ENCODE data around the gene TGM5. TPM values are rescaled to one million over a fixed set of nuclear protein-coding genes. Genes with fewer than 3 reads are reported as not detected.
A peak's percentile ranks its signal among the peaks of the same experiment; 100 is the strongest.
"Not testable (repeated sequence)": the region's sequence is repeated elsewhere in the genome, so short reads cannot be mapped to it uniquely, and the experiment has no call there.

TGM5 gene
- total RNA-seq, 1 experiment from 2014 or later, result not detected

DNA sequence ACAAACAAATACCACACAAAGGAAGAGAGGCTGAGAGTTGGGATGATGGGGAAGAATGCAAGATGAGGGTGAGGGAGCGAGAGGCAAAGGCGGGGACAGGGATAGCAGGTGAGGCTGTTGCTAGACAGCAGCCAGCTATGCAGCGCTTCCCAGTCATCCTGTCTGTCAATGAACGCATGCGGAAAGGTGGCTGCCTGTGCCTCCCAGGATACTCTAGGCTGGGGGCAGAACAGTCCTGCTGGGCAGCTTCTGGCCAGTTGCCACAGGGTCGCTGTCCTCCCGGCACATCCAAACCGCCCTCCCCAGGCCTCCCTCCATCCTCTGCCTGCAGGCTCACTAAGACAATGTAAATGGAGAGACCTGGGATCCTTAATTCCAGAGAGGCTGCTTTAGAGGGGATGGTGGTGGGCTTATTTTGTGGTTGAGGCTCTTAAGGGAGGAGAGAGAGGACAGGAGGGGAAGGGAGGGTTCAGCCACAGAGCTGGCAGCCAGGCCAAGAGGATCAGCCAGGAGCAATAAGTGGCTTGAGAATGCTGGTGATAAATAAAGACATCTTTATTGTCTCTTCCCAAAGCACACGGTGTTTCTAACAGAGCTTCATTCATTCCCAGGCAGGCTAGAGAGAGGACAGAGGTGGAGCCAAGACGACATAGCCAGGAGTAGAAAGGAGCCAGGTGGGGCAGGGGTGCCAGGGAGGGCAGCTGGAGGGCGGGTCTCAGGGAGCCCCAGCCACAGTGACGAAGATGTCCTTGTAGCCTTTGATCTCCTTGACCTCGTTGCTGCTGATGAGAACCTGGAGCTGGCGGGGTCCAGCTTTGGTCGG lies 9.2 kb upstream of the TGM5 start:
- DNase-seq (ENCODE audit: low spot score), result no peak

DNA sequence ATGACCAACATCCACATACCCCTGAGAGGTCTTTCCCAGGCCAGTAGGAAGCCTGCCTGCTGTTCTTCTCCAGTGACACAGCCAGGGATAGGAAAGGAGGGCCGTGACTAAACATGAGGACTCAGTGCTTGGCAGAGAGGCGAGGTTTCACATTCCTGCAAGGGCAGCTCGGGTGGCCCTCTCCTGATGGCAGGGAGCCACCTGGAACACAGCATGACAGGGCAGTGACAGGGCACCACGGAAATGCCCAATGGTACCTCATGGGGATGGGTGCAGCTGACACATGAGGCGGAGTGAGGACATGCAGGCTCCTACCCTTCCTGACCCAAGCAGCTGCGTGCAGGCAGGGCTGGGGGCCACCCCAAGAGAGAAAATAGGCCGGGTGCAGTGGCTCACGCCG lies 7.4 kb upstream of the TGM5 start:
- peak; percentile 49 for DNase-seq (ENCODE audit: low spot score)

DNA sequence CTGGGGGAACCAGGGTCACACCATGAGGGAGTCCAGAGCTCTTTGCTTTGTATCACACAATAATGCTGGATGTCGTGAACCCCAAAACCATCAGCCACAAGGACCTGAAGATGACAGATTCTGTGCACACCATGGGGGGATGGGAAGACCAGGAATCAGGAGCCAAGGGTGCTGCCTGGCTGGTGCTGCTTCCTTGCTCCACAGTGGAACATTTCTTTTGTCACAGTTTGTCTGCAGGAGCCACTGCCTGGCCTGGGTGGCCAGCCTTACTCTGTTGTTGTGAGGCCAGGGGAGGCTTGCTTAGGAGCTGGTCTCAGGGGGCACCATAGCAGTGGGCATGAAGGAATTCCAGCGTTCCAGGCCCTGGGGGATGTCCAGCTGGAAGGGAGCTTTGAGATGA lies 6.5 kb upstream of the TGM5 start:
- DNase-seq (ENCODE audit: low spot score), result no peak

DNA sequence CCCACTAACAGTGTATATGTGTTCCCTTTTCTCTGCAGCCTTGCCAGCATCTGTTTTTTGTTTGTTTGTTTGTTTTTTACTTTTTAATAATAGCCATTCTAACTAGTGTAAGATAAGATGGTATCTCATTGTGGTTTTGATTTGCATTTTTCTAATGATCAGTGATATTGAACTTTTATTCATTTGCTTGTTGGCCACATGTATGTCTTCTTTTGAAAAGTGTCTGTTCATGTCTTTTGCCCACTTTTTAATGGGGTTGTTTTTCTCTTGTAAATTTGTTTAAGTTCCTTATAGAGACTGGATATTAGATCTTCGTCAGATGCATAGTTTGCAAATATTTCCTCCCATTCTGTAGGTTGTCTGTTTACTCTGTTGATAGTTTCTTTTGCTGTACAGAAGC lies 5.2 kb upstream of the TGM5 start:
- DNase-seq (ENCODE audit: low spot score), result not testable (repeated sequence)

DNA sequence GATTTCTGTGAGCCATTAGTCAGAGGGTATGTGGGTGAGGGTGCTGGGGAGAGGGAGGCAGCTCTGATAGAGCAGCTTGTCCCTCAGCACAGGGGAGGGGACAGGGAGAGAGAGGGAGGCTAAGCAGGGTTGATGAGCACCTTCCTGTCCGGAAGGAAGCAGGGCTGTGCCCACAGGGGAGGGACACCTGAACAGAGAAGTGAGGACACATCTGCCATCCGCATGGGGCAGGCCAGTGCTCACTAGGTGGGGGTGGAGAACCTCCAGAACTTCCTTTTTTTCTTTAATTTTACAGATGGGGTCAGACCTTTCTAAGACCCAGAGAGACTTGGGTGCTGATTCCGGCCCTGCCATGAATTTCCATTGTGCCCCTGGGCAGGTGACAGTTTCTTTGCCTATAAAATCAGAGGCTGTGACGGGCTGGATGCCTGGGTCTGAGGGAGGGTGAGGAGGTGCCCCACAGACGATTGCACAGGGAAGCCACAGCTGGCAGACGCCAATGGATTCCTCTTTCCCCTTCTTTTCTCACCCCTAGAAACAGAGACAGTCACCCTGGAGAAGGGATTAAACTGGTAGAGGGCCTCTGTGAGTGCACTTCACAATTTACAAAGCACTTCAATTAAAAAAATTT lies 4.1 kb upstream of the TGM5 start:
- DNase-seq (ENCODE audit: low spot score), result no peak

DNA sequence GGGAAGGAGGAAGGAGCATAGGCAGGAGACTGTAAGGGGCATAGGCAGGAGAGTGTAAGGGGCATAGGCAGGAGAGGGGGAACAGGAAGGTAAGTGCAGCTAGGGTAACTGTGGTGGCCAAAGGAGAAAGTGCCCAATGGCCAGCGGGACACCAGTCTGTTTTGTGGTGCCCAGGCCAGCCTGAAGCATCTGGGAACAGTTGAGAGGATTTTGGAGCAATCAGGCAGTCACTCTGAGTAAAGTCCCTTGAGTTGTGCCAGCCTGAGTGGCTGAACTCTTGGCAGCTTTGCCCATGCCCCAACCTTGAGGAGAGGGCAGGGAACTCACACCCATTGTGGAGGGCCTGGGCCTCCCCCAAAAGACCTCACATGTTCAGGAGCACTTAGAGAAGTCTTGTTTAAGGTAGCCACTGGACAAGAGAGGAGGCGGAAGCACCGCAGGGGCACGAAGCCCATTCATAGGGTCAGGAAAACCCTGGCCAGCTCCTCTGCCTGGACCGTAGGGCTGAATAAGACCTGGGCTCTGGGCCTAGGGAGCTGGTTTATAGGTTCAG lies 3.5 kb upstream of the TGM5 start:
- no peak for DNase-seq (ENCODE audit: low spot score)

DNA sequence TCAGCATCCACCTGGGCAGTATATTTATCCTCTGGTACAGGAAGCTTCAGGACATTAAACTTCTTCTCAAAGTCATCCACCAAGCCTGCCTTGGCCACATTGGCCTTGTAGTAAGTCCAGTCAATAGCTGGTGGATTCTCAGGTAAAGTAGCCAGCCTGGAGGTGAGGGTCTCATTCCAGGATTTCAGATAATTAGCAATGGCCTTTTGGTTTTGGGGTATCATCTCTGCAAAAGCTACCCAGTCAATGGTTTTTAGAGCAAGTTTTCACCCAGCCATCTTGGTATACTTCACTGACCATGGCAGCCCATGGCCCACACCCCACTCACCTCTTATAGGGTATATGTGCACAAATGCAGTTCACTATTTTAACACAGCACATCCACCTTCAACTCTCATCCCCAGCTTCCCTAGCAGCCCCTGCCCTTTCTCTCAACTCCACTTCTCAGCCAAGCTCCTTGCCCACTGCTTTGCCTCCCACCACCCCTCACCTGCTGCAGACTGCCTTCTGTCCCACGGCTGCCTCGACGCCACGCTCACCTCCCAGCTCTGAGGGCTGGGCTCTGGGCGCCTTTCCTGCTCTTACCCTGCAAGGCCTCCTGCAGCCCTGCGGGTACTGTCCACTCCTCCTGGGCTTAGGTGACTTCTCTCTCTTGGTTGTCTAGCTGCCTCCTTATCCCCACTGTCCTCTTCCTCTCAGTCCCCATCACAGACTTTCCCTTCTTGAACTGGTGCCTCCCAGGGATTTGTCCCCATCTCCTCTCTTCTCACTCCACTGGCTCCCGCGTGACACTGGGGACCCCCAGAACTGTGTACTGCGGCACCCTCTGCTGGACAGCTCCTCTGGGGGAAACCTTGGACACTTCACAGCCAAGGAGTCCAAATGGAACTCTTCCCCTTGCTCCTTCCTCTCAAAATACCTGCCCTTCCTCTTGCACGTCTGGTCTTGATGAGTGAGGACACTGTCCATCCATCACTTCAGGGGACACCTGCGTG lies 1.7 kb upstream of the TGM5 start:
- no peak for DNase-seq (ENCODE audit: low spot score)

DNA sequence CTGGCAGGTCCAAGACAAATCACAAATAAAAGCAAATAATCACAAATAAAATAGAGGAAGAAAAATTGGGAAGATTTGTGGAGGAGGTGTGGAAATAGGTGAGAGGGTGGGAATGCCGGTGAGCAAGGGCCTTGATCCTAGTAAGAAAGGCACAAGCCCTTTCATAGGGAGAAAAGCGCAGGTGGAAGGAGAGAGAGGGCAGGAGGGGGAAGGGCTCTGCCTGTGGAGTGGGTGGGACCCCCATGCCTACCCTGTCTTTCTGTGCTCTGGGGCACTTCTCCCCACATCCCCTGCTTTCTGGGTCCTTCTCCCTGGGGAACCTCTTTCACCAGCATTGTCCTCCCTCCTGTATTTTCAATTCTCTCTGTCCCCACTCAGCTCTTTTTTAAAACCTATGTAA lies 711 bp upstream of the TGM5 start:
- DNase-seq (ENCODE audit: low spot score), result no peak

DNA sequence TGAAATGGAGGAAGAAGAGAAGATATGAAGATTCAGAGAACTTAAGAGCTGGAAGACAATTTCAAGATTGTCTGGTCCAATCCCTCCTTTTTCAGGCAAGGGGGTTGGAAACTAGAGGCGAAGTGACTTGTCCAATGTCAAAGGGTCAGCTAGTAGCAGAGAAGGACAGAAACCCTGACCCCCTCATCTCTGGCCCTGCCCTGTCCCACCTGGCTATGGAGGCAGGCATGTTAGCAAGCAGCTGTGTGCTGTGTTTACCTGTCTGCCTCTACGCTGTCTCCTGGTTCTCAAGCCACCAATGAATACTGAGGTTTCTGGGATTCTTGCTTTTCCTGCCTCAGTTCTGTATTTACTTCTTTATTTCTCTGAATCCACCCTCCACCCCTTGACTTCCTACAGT lies 342 bp downstream of the TGM5 start:
- no peak for DNase-seq (ENCODE audit: low spot score)

DNA sequence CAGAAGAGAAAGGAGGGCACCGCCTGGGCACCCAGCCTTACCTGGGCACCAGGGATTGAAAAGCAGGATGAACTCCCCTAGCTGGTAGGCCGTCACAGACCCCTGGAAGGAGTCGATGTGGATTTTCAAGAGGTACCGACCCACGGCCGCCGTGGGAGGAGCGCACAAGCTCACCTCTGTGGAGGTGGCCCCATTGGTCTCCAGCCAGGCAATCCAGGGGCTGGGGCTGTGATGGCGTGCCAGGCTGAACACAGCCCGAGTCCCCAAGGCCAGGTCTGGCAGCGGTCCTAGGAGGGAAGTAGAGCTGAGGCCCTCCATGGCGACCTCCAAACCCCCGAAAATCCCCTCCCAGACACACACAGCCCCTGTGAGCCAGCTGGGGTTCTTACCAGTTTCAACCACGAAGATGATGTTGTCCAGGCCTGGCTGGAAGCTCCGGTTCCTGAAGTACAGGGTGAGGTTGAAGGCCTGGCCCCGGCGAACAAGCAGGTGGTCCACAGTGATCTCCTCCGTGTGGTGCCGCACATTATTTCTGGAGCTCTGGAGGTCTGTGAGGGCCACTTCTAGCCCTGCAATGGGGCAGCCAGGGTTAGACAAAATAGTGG lies 6.6 kb downstream of the TGM5 start:
- no peak for DNase-seq (ENCODE audit: low spot score)

DNA sequence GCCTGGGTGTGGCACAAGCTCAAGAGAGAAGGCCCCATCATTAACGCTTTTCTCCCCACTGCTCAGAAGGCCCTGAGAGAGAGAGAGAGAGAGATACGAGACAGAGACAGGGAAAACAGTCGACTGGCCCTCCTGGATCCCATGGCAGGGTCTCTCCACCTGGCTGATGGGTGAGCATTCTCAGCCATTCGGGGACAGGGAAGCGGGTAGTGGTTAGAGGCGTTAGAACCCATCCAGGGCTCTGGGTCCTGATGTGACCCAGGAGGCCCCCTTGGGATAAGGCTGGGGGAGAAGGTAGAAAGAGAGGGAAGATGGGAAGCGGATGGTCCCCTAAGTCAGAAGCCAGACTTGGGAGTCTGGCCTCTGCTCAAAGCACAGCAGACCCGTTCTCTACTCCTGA lies 7.9 kb downstream of the TGM5 start:
- no peak for DNase-seq (ENCODE audit: low spot score)

DNA sequence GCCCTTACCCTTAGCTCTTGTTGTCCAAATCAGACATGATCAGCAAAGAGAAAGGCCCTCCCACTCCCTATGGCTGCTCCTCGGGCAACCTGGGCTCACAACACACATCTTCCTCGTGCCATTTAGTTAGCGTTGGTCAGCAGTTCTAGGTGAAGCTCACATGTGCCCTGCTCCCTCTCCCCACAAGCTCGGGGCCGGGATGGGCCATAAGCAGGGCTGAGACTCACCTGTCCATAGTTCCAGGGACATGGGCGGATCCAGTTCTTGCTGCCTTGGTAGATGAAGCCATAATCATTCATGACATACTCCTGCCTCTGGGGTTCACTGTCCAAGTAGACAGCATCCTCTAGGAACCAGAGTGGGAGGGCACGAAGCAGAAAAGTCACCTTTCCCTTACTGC lies 10.4 kb downstream of the TGM5 start:
- DNase-seq (ENCODE audit: low spot score), result no peak

DNA sequence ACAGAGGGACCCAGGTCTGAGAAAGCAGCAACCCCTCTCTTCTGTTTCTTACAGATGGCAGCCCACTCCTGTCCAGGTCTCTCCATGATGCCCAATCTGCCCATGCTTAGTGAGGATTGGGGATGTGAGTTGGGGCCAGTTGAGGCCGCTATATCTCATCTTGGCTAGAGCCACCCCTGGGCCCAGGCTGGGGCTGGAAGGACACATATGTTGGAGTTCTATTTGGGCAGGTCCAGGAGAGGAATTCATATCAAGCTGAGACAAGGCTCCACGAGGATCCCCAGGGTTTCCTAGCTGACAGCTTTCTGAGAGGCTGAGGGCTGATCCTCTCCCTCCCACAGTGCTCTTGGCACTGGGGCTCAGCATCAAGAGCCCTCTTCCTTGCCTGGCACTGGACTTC lies 11.4 kb downstream of the TGM5 start:
- DNase-seq (ENCODE audit: low spot score), result no peak

DNA sequence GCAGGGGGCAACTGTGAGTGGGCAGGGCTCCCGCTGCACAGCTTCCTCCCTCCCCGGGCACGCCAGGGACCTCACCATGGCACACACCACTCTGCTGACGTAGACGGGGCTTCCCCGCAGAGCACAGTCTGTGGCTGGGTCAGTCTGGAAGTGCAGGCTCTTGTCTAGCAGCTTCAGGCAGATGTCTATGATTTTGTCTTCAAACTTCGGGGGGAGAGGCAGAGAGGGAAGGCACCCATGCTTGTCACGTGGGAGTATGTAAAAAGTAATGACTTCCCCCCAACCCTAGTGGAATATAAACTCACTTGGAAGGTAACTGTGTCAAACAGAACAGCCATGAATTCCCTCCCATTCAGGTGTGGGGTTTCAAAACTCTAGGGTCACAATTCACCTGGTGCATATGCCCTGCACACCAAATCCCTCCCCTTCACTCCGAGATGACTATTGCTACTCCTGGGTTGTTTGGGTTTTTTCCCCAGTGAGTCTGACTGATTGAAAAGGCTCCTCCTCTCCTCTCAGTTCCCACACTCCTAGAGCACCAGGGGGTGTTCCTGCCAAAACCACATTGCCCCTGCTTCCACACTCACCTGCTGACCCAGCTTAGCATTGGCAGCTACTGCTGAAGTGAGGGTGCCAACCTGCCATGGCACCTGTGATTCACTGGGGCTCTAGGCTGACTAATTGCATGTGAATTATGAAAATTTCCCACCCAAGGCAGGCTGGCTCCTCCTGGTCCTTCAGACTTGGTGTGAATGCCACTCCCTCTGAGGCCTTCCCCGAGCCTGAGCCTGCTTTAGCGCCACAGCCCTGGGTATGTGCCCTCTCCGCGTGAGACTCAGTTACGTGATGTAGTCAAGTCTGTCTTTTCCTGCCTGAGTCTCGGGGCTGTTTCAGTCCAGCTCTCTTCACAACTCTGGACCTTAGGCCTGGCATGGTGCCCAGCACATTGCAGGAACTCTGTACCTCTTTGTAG lies 13.0 kb downstream of the TGM5 start:
- DNase-seq (ENCODE audit: low spot score), result no peak

DNA sequence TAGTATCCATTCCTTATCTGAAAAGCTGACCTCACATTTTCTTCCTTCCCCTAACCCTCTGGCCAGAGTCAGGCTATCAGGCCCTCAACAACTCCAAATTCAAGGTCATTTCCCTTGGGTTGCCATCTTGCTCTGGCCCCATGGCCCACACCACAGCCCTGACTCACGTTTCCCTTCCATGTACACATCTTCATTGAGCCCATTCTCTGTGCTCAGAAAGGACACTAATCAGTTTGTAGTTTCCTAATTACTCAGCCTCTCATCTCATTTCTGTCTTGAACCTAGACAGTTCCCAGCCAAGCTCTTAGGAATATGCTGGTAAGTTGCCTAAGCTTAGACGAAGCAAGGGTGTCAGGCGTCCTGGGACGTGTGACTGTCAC lies 14.9 kb downstream of the TGM5 start:
- DNase-seq (ENCODE audit: low spot score), result no peak

DNA sequence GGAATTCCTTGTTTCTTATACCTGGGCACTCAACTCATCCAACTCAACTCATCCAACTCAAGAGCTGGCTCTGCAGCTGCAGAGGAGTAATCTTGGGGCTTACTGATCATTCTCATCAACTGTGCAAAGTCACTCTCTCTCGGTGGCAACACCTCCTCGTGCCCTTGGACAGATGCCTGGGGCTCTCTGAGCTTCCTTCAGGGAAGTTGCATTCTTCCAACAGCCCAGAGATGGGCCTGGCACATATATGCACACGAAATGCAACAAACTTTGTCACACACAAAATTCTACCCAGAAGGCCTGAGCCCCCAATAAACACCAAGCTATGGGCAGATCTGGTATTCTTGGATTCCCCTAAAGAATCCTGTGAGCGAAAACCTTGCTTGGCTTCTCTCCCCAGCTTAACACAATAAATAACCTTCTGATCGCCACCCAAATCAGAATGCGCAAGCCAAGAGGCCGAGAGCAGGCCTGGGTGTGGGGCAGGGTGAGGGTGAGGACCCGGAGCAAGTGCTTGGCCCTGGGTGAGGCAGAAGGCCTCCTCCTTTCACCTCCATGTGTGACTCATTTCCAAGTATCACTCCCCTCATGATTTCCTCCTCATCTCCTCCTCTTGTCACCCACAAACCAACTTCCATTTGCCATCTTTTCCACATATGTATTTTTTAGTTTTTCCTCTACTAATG lies 15.4 kb downstream of the TGM5 start:
- DNase-seq (ENCODE audit: low spot score), result no peak

DNA sequence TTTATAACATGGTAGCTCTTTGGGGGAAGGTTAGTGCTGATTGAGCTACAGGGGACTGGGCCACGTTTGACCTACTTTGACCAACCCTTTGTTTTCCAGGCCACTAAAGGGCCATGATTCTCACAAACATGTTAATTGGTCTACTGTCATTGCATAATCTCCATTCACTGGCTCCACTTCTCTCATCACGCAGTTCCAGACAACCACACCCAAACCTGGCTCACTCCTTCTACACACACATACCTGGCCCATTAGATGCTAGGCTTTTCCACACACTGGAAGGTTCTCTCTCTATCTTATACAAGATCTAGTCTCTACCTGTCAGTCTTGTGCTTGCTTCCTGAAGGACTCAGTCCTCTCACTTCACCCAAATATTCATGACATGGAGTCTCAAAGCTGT lies 15.9 kb downstream of the TGM5 start:
- DNase-seq (ENCODE audit: low spot score), result no peak

DNA sequence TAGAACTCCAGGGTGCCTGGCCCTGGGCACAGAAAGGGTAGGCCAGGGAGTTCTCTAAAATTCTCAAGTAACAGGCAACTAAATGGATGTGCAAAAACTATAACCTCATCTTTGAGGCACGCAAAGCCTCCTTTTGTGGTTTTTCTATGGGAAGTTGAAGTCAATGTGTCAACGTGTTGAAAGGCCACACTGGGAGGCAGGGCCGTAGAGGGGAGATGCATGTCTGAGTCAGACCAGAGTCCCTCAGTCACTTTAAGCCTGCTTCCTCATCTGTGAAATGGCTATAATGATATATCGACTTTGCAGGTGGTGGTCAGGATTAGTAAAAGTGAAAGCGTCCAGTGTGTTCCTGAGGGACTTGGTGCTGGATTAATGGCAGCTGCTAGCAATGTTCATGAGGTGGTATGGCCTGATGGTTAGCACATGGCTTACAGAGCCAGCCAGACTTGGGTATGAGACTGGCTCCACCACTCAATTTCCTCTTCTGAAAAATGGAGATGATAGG lies 17.0 kb downstream of the TGM5 start:
- peak; percentile 78 for DNase-seq (ENCODE audit: low spot score)

DNA sequence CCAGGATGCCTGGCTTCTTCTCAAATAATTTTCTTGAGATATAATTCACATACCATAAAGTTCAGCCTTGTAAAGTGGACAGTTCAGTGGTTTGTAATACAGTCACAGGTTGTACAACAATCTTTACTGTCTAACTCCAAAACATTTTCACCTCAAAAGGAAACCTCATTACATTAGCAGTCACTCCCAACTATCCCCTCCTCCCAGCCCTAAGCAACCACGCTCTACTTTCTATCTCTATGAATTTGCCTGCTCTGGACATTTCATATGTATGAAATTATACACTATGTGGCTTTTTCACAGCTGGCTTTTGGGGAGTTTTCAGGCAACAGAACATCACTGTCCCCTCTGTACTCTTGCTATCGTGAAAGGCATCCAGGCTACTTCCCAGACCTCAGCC lies 17.5 kb downstream of the TGM5 start:
- DNase-seq (ENCODE audit: low spot score), result no peak

All from H4 (cell line).